ENCODE results near the gene ZNF506. TPM values are rescaled to one million over a fixed set of nuclear protein-coding genes. Genes with fewer than 3 reads are reported as not detected.

ZNF506 gene
- total RNA-seq, 1 experiment from 2014 or later: 3.0 TPM

DNA sequence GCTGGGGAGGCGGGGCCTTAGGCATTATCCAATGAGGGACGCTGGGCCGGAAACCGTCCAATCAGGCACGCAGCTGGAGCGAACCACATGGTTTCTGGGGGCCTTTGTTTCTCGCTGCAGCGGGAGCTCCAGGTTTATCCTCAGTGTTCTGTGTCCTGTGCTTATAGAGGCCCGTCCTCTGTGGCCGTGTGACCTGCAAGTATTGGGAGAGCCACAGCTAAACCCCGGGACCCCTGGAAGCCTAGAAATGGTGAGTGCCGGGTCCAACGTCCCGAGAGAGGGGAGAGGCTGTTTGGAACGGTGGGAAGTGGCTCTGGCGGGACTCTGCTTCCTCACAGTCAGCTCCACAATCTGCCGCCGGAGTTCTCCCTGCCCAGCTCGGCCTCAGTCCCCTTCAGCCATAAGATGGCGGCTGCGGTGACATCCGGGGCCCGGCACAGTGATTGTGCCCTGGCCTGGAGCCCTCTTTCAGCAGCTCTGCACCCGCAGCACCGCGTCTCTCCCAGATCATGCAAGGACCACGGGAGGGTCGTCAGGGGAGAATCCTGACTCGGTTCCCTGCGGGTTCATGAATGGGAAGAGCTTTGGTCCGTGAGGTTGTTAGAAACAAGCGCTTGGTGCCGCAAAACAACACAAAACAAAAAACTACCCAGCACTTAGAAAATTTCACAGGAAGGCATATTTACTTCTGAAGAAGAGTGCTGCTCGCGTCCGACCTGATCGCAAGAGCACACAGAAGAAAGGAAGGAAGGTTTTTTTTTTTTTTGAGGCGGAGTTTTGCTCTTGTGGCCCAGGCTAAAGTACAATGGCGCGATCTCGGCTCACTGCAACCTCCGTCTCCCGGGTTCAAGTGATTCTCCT is 44.4 kb upstream of the ZNF506 start, which contains the start of gene ZNF253:
Gene ZNF253 (plus strand): TSS at position 133 of the 861 bp plus-strand sequence. CDS start 115 bp downstream, at position 248.
- Histone ChIP-seq H3K9me3 (ENCODE audit: control insufficient read depth, low read depth, low read length) (no peaks in the 10 kb centered on the region), H2BK120ac (ENCODE audit: low read depth, low read length, poor library complexity, severe bottlenecking) (peak within 1 kb of the TSS; percentile 84), H4K20me1 (ENCODE audit: control insufficient read depth, insufficient read depth, insufficient read length) (no peaks in the 10 kb centered on the region), H2AFZ (ENCODE audit: low read length) (no peak within 1 kb of the TSS), H2AK5ac (ENCODE audit: insufficient read length, low read length) (peak within 1 kb of the TSS; percentile 22), H2BK5ac (ENCODE audit: insufficient read length, low read length) (peak within 1 kb of the TSS; percentile 97), H3K9ac (ENCODE audit: extremely low read depth, insufficient read length, low read length) (peak within 1 kb of the TSS; percentile 100), H4K5ac (ENCODE audit: insufficient read length, low read depth, low read length) (peak within 1 kb of the TSS; percentile 98), H3K18ac (ENCODE audit: insufficient read length, low read depth, low read length) (peak within 1 kb of the TSS; percentile 100), H2BK15ac (ENCODE audit: low read depth, low read length) (peak within 1 kb of the TSS; percentile 46; the same call in 1 of the 2 replicates), H4K91ac (ENCODE audit: insufficient read length, low read depth, low read length) (peak within 1 kb of the TSS; percentile 93), H3K56ac (ENCODE audit: insufficient read length, low read depth, low read length) (peak within 1 kb of the TSS; percentile 98), H3T11ph (ENCODE audit: low read length) (peak within 1 kb of the TSS; percentile 93), H2BK12ac (ENCODE audit: insufficient read length, low read depth, low read length) (no peak within 1 kb of the TSS), H3K79me1 (ENCODE audit: insufficient read depth, low read depth, low read length, poor library complexity, severe bottlenecking) (no peaks in the 10 kb centered on the region), H3K4ac (ENCODE audit: low read depth, low read length) (peak within 1 kb of the TSS; percentile 92; the same call in 1 of the 2 replicates), H4K8ac (replicated peaks; ENCODE audit: insufficient read length, low read depth, low read length) (no peak within 1 kb of the TSS), H3K27ac (ENCODE audit: insufficient read length, low read depth, low read length) (peak within 1 kb of the TSS; percentile 97), H3K27me3 (ENCODE audit: insufficient read depth, low read length) (no peaks in the 10 kb centered on the region), H2BK20ac (ENCODE audit: low read depth, low read length, poor library complexity, severe bottlenecking) (no peak within 1 kb of the TSS), H3K4me2 (ENCODE audit: insufficient read depth, insufficient read length, low read length) (peak within 1 kb of the TSS; percentile 81), H3K23ac (ENCODE audit: insufficient read length, low read depth, low read length) (no peak within 1 kb of the TSS), H3K14ac (ENCODE audit: insufficient read depth, low read length) (peak within 1 kb of the TSS; percentile 100), H3K79me2 (ENCODE audit: insufficient read depth, low read length) (peaks cover 39% of the 10 kb centered on the region; the same call in 1 of the 2 replicates), H3K4me1 (ENCODE audit: insufficient read depth, low read length) (no peaks in the 10 kb centered on the region; the same call in 1 of the 2 replicates), H3K23me2 (ENCODE audit: insufficient read length, low read depth, low read length, poor library complexity, severe bottlenecking) (peaks cover 4% of the 10 kb centered on the region)
- peak; percentile 97 for DNase-seq
- no CpG with 5 or more reads among the region's 43 CpGs for WGBS (ENCODE audit: extremely low coverage, insufficient read length, low lambda C conversion rate)
- Mint-ChIP-seq H3K4me3 (peak within 1 kb of the TSS; percentile 97), H3K4me1 (peaks cover 18 to 28% of the 10 kb centered on the region in 2 experiments), H3K9me3 (peaks cover 6 to 58% of the 10 kb centered on the region in 2 experiments), H3K27me3 (ENCODE audit: low read depth) (no peaks in the 10 kb centered on the region; the same call in 1 of the 2 replicates), H3K36me3 (ENCODE audit: insufficient read depth in 1 of 3, low read depth in 3 of 3) (peaks cover 17 to 34% (median 18%) of the 10 kb centered on the region in 3 experiments), H3K27ac (peak within 1 kb of the TSS; percentile 100)
- TF ChIP-seq, protein P1, sequence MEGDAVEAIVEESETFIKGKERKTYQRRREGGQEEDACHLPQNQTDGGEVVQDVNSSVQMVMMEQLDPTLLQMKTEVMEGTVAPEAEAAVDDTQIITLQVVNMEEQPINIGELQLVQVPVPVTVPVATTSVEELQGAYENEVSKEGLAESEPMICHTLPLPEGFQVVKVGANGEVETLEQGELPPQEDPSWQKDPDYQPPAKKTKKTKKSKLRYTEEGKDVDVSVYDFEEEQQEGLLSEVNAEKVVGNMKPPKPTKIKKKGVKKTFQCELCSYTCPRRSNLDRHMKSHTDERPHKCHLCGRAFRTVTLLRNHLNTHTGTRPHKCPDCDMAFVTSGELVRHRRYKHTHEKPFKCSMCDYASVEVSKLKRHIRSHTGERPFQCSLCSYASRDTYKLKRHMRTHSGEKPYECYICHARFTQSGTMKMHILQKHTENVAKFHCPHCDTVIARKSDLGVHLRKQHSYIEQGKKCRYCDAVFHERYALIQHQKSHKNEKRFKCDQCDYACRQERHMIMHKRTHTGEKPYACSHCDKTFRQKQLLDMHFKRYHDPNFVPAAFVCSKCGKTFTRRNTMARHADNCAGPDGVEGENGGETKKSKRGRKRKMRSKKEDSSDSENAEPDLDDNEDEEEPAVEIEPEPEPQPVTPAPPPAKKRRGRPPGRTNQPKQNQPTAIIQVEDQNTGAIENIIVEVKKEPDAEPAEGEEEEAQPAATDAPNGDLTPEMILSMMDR (conservative IDR thresholded peaks at IDR 0.05): no peak
